Endometrium (tissue), 2 donors: Measurements from ENCODE around the gene PAXX.

Source experiments
- FAIRE-seq: peaks from 2 replicates; lab custom pipeline; 2012; peaks lifted over from hg19 to GRCh38; lab: Jason Lieb, UNC
- donor health status: control.
- donor health status: control.

PAXX gene

DNA sequence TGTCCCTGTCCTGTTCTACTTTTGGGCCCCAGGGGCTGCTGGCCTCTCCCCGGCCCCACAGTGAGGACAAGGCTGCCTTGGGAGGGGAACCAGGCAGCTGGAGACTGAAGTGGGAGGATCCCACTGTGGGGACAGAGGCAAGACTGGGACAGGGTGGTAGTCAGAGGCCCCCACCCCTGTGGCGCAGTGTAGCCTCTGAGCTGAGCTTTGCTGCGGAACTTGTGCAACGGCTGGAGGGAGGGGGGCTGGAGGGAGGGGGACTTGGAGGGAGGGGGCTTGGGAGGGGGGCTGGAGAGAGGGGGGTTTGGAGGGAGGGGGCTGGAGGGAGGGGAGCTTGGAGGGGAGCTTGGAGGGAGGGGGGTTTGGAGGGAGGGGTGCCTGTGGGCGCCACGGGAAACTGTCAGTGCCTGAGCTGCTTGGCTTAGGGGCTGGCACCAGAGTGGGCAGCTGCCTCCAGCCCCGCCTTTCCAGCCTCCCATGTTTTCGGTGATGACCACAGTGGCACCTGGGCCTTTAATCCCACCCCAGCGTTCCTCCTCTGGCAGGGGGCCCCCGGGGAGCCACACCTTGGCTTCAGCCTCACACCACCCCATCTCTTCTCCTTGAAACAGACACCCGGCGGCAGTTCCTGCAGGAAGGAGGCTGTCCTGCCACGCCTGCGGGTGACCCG lies 42.0 kb downstream of the PAXX start:
- no peak for FAIRE-seq

DNA sequence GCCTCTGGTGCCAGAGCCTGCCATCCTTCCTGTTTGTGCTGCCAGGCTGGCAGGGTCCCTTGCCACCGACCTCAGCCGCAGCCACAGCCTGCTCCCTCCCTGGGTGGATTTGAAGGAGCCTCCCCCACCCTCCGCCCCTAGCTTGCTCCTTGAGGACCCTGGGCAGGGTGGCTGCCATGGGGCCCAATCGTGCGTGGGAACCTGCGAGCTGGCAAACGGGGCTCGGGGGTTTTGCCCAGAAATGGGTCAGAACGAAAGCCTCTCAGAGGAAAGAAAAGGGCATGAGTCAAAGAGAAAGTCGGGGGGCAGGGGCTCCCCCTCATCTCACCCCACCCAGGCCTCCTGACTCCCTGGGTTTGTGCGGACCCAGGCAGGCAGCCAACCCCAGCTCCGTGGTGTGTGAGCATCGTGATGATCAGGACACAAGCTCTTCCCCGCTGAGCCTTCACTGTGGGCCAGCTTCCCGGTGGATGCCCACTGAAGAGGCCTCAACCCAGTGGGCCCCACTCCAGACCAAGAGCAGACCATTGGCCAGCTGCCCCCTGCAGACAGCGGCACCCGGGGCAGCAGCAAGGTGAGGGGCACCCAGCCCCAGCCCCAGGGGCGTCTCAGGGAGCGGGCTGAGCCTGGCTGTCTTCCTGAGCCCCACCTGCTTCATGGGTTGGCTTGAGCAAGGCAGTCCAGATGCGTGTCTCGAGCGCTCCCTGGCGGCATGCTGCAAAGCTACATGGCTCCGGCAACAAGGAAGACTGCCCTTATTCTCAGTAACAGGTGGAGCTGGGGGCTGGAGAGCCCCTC lies 42.7 kb downstream of the PAXX start:
- FAIRE-seq, result no peak

DNA sequence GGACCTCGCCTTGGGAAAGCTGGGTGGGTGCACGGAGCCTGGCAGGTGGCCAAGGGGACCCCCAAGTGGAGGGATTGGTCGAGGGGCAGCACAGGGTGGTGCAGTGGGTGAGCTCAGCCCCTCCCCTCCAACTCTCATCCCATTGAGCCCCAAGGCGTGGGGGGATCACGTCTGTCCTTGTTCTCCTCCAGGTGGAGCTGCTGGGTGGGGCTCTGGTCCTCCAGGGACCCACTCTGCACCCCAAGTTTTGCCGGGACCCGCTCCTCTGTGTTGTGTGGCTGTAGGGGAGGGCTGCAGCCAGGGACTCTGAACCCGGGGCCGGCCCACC lies 43.2 kb downstream of the PAXX start:
- FAIRE-seq, result no peak

DNA sequence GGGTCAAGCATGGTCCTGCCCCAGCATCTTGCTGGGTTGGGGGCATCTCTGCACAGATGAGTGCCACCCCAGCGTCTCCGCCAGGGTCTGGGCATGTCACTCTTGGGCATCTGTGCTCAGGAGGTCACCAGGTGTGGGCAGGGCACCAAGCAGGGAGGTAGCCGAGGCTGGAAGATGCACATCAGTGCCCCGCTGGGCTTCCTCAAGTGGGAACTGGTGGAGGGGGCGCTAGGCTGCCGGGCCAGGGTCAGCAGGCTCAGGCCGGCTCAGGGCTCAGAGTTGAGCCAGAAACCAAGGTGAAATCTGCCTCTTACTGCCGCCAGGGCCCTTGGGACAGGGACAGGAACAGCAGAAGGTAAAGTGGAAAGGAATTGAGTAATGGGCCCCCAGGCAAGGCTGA lies 43.7 kb downstream of the PAXX start:
- FAIRE-seq, result no peak

DNA sequence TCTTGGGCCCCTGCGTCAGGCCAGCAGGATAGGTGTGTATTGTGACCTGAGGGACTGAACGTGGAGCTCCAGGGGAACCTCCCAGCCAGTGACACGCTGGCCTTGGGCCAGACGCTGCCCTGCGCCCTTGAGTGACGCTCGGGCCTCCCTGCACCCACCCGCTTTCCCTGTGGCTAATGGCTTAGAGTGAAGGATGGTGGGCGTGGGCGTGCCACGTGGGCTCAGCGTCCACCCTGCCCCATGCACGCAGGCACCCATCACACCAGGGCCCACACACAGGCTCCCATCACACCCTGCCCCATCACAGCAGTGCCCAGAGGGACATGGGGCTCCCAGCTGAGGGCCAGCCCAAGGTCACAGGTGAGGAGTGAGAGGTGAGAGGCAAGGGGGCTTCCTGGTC lies 44.8 kb downstream of the PAXX start:
- no peak for FAIRE-seq

DNA sequence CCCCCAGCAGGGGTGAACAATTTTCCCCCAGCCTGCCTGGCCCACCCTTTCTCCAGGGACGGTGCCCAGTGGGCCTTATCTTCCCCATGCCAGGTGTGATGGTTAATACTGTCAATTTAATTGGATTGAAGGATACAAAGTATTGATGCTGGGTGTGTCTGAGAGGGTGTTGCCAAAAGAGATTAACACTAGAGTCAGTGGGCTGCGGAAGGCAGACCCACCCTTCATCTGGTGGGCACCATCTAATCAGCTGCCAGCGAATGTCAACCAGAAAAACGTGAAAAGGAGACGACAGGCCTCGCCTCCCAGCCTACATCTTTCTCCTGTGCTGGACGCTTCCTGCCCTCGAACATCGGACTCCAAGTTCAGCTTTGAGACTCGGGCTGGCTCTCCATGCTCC lies 45.3 kb downstream of the PAXX start:
- no peak for FAIRE-seq

DNA sequence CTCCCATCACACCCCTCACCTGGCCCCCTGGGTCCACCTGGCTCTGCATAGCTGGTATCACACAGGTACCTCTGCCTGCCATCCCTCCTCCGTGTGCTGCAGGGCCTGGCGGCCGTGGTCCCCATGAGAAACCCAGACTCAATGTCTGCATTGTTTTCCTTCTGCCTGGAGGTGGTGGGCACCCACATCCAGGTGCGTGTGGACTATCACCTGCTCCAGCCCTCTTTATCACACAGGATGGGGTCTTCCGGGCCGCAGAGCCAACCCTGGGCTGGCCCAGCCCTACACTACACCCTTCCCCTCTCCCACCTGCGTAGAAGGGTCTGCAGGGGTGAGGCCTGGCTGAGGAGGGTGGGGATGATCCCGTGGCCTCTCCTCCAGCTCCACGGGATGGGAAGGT lies 46.7 kb downstream of the PAXX start:
- FAIRE-seq, result no peak

DNA sequence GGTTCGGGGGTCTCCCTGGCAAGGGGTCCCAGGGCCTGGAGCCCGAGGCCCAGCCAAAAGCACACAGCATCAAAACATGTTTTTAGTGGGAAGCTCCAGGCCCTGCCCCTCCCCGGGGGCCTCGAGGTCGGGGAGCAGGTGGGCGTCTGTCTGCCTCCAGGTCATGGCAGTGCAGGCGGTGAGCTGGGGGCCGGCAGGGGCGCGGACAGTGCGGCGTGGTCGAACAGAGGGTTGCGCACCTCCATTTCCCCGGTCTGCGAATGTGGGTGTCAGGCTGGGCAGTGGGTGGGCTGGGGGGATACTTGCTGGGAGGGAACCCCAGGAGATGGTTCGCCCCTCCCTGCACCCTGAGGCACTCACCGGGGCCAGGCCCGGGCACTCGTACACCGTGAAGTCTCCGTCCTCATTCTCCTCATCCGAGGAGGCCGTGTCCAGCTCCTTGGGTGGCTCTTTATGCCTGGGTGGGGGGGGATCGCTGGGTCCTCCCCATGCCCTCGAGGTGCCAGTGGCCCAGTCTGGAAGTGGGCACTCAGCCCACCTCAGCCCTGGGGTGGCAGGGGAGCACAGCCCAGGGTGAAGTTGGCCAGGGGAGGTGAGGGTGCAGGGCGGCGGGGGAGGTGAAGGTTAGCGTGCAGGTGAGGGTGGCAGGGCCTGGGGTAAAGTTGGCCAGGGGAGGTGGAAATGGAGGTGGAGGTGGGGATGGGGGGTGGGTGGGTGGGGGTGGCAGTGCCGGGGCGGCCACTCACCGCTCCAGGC lies 47.6 kb downstream of the PAXX start:
- no peak for FAIRE-seq

DNA sequence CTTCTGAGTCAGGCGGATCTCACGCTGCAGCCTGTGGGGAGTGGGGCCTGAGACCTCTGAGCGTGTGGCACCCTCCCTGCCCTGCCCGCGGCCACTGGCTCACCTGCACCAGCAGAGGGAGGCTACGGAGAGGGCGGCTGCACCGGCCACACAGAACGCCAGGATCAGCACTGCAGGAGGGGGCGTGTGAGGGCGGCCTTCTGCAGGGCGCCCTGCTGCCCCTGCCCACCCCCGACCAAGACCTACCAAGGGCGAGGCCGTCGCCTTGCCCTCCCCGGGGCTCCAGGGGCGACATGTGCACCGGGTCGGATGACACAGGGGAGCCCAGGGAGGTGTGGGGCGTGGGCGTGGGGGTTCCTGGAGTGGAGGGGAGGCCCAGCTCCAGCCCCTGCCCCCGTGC lies 48.3 kb downstream of the PAXX start:
- FAIRE-seq, result no peak

DNA sequence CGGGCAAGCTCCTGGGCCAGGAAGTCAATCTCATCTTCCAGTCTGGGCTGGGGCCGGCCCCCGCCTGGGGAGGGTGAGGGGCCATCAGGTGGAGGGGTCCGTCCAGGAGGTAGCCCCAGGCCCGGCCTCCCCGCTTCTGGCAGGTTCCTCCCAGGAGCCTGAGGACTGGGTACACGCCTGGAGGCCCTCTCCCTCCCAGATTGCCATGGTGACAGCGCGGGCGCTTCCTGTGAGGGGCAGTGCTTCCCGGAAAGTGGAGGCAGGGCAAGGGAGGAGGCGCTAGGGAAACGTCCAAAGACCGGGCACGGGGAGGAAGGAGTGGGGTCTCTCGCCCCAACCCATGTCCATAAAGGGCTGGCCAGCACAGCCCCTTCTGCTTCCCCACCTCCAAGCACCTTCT lies 48.9 kb downstream of the PAXX start:
- no peak for FAIRE-seq

DNA sequence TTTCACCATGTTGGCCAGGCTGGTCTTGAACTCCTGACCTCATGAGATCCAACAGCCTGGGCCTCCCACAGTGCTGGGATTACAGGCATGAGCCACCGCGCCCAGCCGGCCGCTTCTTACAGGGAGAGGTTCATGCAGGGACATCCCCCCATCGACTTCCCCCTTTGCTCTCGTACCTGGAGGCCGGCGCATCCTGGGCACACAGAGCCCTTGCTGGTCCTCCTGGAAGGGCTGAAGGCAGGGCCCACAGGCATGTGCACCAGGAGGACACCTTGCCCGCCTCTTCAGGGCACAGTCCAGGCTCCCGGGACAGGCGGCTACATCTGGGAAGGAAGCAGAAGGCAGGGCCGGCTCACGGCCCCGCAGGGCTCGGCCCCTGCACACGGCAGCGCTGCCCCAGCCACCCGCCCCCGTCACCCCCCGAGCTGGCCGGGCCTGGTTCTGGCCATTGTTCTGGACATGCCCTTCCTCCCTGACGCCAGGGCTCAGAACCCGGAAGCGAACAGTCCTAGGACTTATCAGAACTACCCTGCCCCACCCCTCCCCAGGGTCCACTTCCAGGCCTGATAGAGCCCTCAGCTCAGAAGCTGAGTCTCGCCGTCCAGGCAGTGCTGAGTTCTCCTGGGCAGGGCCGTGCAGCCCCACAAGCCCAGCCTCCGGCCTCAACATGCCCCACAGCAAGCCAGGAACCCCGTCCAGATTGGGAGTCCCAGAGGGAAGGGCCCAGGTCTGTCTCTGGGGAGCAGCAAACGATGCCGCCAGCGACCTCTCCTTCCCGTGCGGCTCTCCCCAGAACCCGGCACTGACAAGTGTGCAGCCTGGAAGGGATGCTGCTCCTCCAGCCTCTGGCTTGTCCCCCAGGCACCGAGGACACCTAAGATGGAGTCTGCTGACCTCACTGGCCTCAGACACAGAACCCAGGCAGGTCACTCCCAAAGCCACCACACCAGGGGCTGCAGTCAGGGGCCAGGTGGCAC lies 50.8 kb downstream of the PAXX start:
- no peak for FAIRE-seq
